GM21737 (cell line): ENCODE results near the gene CEBPE.

Source experiments
- ATAC-seq: cut with Tn5 transposase; IDR thresholded peaks from one replicate; pipeline ENCODE4 v1.9.1; 2021; ENCODE audit warnings: mild to moderate bottlenecking, moderate library complexity; ENCODE audit not compliant: unreplicated experiment

CEBPE gene

DNA sequence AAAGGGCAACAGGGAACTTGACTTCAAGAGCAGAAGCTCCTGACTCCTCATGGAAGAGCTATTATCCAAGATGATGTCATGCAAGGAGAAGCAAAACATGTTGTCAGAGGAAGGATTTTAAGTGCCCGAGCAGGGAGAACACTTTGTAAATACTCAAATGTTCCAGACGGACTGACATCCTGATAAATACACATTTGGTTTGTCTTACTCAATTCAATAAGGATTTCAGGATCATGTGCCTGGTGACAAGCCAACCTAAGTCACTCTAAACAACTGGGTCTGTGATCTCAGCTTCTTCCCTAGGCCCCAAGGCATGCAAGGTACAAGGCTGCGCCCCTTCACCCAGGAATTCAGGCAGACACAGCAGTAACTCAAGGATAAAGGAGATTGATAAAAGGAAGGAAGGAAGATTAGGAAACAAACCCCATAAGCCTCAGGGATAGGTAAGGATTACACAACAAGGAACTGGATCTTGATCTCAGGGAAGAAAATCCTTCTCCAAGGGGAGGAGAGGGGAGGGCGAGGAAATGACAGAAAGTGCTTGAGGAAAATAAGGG, 26.8 kb upstream of the CEBPE start:
- no peak for ATAC-seq

DNA sequence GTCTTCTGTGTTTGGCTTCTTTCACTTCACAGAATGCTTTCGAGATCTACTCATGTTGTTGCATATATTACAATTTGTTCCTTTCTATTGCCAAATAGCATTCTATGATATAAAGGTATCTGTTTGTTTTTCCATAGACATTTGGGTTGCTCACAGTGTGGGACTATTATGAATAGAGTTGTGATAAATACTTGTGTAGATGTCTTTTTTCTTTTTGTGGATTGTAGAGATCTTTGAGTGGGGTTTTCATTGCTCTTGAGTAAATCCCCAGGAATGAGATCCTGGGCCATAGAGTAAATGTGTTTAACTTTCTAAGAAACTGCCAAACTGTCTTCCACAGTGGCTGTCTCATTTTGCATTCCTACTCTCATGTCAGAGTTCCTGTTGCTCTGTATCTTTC, 24.9 kb upstream of the CEBPE start:
- no peak for ATAC-seq

DNA sequence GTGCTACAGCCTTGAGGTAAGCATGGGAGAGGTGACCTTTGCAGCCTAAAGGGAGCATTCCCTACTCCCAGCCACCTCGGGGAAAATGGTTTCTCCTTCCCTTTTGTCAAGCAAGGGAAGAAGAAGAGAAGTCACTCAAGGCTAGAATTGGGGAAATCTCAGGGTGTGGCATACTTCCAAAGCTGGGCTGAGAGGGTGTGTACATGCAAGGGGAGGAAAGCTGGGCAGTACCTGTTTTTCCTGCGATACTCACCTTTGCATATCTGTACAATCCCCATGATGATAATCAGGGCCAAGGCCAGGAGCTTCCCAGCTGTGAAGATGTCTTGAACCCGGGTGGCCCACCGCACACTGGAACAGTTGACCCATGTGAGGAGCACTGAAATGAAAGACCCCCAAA, 23.8 kb upstream of the CEBPE start:
- ATAC-seq, result no peak

DNA sequence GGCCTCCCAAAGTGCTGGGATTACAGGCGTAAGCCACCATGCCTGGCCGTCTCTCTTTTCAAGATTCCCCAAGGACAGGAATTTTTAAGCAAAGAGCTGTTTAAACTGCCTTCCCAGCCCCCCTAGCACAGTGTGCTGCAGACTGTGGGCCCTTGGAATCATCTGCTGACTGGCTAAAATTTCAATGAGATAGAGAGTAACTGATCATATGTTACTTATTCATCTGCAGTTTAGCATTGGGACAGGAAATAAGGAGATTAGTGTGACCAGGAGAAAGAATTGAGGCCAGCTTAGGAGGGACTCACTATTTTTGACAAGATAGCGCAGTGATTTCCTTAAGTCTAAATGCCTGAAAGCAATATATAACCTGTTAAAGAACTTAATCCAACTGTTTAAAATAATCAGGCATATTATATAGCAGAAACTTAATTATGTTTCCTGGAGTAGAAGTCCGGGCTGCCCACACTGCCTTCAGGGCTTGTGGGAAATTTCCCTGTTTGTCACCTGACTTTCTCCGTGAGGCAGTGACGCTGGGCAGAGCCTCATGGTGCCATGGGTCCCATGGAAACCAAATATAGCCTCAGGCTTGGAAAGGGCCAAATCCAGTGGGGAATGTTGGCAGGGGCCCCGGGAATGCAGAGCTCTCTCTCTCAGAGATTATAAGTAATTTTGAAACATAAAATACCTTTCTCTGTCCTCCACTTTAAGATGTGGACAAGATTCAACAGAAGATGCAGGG, 22.8 kb upstream of the CEBPE start:
- no peak for ATAC-seq

DNA sequence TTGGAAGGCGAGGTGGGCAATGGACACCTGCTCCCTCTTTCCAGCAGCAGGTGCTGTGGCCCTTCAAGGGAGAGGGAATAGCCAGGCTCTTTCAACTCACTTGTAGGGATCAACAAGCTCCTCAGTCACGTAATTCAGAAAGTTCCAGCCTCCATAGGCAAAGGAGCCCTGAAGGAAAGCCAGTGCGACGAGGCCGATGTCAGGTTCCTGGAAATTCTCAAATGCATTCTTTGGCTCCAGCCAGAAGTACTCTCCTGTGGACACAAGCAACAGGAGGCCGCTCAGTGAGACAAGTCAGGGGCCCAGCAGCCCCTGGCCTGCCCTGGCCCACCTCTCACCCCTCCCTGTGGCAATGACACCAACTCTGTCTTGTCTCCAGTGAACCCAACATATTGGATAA, 21.3 kb upstream of the CEBPE start:
- no peak for ATAC-seq

- ATAC-seq, result no peak
These were observed 20.8 kb upstream of the CEBPE start for GRCh38 chr14:23139874-23140273.

- ATAC-seq, result no peak
These were observed 18.9 kb upstream of the CEBPE start for GRCh38 chr14:23137813-23138535.

GRCh38 chr14:23137192-23137812, 18.2 kb upstream of the CEBPE start:
- no peak for ATAC-seq

DNA sequence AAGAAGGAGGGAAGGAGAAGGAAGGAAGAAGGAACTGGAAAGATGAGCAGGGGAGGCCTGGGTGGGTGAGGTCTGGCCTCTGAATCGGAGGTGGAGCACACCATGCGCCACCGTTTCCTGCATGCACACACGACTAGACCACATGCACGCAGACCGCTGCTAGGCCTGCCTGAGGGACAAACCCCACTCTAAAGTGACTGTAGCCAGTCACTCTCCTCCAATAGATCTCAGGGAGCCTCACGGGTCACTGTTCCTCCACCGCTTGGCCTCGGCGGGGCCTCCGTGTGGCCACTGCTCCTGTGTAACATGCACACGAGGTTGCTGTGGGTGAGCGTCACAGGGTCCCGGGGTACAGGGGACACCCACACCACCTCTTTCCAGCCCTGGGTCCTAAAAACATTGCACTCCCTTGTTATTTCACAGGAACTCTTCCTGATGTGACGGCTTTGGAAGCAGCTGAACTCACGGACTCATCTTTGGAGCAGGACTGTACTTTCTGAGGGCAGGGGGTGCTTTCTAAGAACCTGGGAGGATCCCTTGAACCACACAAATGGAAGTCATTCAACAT, 17.6 kb upstream of the CEBPE start:
- no peak for ATAC-seq

DNA sequence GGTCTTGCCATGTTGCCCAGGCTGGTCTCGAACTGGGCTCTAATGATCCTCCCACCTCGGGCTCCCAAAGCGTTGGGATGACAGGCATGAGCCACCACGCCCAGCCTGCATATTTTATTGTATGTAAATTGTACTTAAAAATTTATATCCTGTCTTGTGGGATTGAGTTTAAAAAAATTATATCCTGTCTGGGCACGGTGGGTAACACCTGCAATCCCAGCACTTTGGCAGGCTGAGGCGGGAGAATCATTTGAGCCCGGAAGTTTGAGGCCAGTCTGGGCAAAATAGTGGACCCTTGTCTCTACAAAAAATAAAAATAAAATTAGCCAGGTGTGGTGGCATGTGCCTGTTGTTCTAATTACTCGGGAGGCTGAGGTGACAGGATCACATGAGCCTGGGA, 13.9 kb upstream of the CEBPE start:
- no peak for ATAC-seq

DNA sequence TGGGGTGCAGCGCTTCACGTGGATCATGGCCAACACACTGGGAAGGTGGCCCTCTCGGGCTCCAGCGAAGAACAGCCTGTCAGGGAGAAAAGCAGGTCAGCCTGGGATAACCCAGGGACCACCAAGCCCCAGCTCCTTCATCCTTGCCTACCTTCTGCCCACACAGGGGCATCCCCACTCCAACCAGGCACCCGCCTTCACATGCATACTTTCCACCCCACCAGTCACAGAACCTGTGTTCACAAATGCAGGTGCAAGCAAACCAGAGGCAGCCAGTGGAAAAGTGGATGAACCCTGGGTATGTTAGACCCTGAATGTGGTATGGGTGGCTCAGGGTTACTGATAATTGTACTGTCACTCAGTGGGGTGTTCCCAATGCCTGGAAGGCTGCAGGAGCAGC, 12.4 kb upstream of the CEBPE start:
- no peak for ATAC-seq

DNA sequence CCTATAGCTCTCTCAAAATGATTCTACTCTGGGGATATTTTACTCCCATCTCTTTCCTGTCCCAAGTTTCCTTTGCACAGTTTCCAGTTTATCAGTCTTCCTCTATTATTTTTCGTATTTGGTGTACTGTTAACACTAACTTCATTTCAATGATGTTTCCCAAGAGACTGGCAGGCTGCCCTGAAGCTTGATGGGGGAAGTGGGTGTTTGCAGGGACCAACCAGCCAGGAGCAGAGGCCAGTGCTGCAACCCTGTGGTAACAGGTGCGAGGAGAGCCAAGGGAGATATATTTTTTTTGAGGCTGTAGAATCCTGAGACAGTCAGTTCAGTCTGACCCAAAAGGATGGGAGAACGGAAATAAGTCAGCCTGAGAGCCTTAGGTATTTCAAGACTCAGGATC, 11.8 kb upstream of the CEBPE start:
- no peak for ATAC-seq

DNA sequence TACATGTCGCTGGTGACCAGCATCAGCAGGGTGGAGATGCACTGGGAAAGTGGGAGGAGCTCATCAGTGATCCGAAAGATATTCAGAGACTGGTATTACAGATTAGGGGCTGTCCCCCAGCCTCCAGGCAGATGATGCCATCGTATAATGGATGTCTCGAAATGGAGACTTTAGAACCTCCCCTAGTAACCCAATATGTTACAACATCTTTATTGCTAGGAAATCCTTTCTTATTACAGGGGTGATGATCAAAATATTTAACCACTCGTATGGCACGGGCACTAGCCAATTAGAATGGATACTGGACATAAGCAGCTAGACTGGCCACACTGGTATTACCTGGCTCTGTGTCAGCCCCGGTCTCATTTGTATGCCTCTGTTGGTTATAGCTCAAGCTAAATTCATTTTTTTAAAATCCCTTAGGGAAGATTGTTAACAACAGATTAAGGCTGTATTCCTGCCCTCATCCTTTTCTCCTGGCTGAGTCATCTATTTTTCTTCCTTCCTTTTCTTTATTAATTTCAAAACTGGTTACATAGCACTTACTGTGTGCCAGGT, 10.8 kb upstream of the CEBPE start:
- no peak for ATAC-seq

GRCh38 chr14:23128969-23129758, 10.1 kb upstream of the CEBPE start:
- ATAC-seq, result no peak

- ATAC-seq, result no peak
These were observed 8.8 kb upstream of the CEBPE start for GRCh38 chr14:23127861-23128260.

DNA sequence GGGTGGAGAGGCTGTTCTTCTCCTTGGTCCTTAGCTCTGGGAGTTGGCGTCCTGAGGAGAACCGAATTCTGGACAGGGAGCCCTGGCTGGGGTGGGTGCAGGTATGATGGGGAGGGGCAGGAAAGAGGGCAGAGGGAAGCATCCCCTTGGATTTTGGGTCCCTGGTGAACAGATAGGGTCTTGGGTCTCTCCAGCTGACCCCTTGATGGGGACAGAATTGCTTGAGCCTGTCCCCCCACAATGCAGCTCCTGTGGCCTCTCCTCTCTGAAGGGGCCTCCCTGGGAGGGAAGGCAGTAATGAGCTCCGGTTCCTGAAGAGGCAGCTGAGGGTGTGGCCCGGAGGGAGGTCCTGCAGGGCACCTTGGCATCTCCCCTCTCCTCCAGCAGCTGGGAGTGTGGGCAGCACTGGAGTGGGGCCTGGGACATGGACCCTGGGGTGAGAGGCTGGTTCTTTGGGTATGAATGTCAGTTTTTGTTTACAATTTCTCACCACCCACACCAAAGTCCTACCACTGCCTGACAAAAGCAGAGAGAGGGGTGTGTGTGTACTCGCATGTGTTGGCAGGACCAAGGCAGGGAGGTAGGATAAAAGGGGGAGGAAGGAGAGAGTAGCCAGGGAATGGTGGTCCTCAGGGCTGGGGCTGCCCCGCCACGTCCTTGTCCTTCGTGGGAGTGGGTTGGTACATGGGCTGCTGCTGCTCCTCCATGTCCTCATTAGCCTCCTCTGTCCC, 7.7 kb upstream of the CEBPE start:
- no peak for ATAC-seq

DNA sequence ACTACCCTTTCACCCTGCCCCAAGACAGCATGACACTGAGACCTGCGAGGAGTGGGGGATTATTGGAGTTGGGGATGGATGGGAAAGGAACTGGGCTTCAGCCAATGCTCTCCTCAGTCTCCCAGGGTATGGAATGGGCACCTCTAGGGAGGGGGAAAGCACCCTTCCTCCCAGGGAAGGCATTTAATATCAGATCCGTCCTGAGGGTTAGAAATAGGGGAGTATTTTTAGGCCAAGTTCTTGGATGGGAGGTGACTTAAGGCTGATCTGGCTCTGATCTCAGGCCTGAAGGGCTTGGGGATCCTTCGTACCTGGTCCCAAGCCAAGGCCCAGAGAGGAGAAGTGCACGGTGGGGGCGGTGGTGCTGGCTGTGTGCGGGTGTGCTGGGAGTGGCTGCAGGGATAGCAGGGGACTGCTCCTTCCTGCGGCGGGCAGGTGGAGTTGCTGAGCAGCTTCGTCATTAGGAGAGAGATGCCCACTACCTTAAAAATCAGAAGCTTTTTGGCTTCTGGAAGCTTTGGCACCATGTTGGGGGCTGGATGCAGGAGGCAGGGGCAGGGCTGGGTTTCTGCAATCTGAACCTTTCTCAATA, 7.0 kb upstream of the CEBPE start:
- ATAC-seq, result no peak

DNA sequence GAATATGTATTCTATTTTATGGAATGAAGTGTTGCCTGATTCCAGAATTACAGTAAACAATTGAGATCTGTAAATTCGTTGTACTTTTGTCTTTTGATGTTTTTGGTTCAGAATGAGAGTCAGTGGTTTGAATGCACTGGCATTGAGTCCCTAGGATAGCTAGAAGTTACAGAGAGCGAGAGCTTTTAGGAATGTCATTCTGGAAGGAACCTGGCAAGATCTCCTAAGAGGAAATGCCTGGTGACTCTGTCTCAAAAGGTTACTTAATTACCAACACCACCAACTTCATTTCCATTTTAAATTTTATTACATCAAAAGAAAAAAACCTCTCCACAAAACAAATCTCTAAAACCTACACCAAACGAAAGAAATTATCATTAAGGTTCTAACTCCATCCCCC, 6.0 kb upstream of the CEBPE start:
- no peak for ATAC-seq

DNA sequence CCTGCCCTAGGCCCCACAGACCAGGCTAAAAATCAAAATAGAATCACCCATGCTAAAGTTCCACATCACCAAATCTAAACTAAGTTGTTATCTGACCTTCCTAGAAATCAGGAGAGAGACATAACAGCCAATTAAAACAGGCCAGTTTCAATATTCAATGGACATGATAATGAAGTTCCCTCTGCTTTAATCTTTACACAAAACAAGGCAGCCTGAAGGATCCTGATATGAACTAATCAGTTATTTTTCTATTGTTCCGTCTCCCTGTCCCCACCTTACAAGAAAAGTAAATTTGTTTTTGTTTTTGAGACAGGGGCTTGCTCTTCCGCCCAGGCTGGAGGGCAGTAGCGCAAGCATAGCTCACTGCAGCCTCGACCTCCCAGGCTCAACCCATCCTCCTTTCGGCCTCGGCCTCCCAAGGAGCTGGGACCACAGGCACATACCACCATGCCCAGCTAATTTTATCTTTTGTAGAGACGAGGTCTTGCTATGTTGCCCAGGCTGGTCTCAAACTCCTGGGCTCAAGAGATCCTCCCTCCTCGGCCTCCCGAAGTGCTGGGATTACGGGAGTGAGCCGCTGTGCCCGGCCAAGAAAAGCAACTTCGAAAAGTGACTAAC, 5.4 kb upstream of the CEBPE start:
- ATAC-seq, result no peak
